ENCODE measurements around the gene AJAP1. TPM values are rescaled to one million over a fixed set of nuclear protein-coding genes. Genes with fewer than 3 reads are reported as not detected.

Gene AJAP1
- total RNA-seq, 4 donors from 2014 or later = 0.19 to 0.65 (median 0.22) TPM; not detected in 1

DNA sequence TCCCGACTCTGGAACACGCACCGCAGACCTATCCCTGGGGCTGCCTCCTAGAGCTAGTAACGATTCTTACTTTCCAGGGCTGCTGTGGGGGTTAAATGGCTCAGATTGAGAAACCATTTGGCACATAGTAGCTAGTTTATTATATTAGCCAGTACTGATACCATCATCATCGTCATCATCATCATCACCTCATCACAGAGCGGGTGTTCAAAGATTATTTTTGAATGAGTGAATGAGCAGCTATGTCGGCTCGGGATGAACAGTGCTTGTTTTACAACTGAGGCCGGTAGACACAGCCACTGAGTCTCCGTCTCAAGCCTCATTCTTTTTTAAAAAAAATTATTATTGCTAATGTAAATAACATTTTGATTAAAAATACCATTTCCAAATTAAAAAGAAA, 13.5 kb upstream of the AJAP1 start:
- TF ChIP-seq CTCF (IDR thresholded peaks at IDR 0.05; ENCODE audit: low read depth) = no peak

DNA sequence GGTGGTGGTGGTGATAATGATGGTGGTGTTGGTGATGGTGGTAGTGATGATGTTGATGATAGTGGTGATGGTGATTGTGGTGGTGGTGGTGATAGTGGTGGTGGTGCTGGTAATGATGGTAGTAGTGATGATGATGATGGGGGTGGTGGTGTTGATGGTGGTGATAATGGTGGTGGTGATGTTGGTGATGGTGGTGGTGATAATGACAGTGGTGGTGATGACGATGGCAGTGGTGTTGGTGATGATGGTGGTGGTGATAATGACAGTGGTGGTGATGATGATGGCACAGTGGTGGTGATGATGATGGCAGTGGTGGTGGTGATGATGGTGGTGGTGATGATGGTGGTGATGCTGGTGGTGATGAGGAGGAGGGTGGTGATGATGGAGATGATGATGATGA, 7.0 kb upstream of the AJAP1 start:
- no peak for TF ChIP-seq CTCF (IDR thresholded peaks at IDR 0.05; ENCODE audit: low read depth)

- TF ChIP-seq CTCF (IDR thresholded peaks at IDR 0.05; ENCODE audit: low read depth) = no peak
These were observed 5.8 kb upstream of the AJAP1 start for GRCh38 chr1:4648657-4649056.

DNA sequence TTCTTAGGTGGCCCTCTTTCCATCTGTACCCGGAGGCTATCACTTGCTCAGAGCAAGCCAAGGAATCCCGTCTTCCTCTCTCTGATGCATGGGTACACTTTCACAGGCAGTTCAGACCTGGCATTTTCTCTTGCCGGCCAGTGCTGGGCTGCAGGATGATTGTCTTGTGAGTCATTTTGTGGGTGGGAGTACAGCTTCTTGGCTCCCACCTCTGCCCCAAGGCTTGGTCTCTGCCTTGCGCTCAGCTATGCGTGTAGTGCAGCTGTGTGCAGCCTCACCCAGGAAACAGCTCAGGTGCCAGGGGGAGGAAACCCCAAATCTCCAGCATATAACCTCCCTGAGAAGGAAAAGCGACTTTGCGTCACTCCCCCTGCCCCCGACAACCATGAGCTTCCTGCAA, 3.9 kb upstream of the AJAP1 start:
- TF ChIP-seq CTCF (IDR thresholded peaks at IDR 0.05; ENCODE audit: low read depth) = no peak

DNA sequence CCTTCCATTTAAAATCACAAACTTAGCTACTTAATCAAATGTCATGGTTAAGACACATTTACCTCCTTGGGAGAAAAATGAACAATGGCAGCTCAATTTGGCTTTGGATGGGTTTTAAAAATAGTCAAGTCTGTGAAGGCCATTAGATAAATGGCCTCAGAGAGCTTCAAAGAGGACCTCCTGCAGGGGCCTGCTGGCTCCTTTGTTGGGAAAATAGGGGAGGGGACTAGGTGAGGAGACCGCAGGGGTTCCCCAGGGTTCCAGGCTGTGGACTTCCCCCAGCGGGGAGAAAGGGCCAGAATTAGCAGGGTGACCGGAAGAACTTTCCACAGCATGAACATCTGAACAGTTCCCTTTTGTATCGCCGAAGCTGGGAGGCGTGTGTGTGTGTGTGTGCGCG, 3.4 kb upstream of the AJAP1 start:
- TF ChIP-seq CTCF (IDR thresholded peaks at IDR 0.05; ENCODE audit: low read depth) = no peak

- no peak for TF ChIP-seq CTCF (IDR thresholded peaks at IDR 0.05; ENCODE audit: low read depth)
These were observed 1.6 kb upstream of the AJAP1 start for GRCh38 chr1:4652631-4653327.

GRCh38 chr1:4653328-4653660, 1.1 kb upstream of the AJAP1 start:
- TF ChIP-seq CTCF (IDR thresholded peaks at IDR 0.05; ENCODE audit: low read depth) = no peak
